ENCODE measurements around the gene UCHL5.

Gene UCHL5

DNA sequence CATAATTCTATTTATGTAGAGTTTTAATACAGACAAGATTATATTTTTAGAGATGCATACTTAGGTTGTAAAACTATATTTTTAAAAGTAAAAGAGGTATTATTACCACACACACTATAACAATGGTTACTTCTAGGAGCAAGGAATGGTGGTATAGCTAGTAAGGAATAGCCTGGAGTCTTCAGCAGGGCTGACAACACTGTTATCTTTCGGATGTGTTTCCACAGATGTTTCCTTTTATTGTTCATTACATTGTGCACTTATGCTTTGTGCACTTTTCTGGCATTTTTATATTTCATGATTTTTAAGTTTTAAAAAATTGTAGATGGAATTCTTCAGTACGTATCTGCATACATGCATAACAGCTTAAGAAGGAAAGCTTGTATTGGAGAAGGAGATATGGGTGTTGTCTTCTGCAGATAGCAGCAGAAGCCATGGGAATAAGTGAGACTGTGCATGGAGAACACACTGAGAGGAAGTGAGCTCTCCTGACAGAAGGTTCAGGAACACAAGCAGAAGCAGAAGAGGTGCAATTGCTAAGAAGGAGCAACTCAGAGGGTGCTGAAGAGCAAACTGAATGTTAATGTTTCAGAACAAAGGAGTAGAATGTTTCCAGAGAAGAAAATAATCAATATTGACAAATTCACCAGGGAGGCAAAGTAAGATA lies 91.8 kb downstream of the UCHL5 start:
- no peak for DNase-seq (ENCODE audit: low read depth)

GRCh38 chr1:192966073-192966472 lies 93.1 kb downstream of the UCHL5 start:
- DNase-seq (ENCODE audit: low read depth): no peak

GRCh38 chr1:192962901-192963300 lies 96.3 kb downstream of the UCHL5 start:
- no peak for DNase-seq (ENCODE audit: low read depth)

Data from stimulated activated CD8-positive, alpha-beta memory T cell treated with anti-CD3 and anti-CD28 coated beads, Interleukin-12 subunit alpha, Interleukin-12 subunit beta, amount 100 ng/mL, for 1 hour (primary cell).